GM12892 (cell line): ENCODE measurements around the gene ATG13.

Experiments
- DNase-seq: peaks from one replicate; pipeline ENCODE4 v3.0.0; 2011; ENCODE audit not compliant: insufficient read length
- FAIRE-seq: peaks from 2 replicates; lab custom pipeline; 2011; peaks lifted over from hg19 to GRCh38; lab: Jason Lieb, UNC
- POLR2A ChIP-seq: IDR thresholded peaks from 2 replicates; pipeline ENCODE4 v1.6.1; 2011; ENCODE audit warnings: low read depth, low read length, control low read depth
- POLR2AphosphoS5 ChIP-seq: IDR thresholded peaks from 2 replicates; pipeline ENCODE4 v1.6.1; 2011; ENCODE audit warnings: low read depth, low read length, control low read depth
- TAF1 ChIP-seq: IDR thresholded peaks from 2 replicates; pipeline ENCODE4 v1.6.1; 2011; ENCODE audit warnings: low read depth, mild to moderate bottlenecking, control low read depth, low read length, borderline replicate concordance

The ATG13 gene

DNA sequence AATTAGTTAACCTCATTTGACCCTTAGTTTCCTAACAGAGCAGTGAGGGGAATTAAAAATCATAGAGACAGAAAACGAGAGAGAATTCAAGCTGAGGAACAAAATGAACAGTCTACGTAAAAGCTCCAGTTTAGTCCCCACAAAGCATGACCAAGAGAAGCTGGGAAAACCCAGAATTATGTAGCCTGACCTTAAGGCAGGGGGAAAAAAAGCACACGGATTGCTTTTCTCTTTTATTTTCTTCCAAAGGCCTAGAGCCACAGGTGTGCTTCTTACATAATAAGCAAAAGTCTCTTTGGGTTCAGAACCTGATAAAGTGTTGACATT is 23.0 kb upstream of the ATG13 start:
- TF ChIP-seq POLR2AphosphoS5 (no peak), POLR2A (no peak), TAF1 (no peak)
- FAIRE-seq (no peak), DNase-seq (no peak)

DNA sequence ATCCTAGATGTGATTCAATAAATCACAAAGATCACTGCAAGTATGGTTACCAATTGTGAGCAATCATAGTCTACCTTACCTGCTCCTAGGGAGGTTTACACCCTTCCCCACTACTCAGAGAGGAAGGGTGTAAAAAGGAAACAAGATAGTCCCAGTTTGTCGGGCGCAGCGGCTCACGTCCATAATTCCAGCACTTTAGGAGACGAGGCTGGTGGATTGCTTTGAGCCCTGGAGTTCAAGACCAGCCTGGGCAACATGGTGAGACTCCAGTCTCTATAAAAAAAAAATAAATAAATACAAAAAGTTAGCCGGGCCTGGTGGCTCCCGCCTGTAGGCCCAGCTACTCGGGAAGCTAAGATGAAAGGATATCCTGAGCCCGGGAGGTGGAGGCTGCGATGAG is 22.6 kb upstream of the ATG13 start:
- no peak for DNase-seq
- TF ChIP-seq TAF1 (no peak), POLR2AphosphoS5 (no peak), POLR2A (no peak)
- FAIRE-seq = no peak

DNA sequence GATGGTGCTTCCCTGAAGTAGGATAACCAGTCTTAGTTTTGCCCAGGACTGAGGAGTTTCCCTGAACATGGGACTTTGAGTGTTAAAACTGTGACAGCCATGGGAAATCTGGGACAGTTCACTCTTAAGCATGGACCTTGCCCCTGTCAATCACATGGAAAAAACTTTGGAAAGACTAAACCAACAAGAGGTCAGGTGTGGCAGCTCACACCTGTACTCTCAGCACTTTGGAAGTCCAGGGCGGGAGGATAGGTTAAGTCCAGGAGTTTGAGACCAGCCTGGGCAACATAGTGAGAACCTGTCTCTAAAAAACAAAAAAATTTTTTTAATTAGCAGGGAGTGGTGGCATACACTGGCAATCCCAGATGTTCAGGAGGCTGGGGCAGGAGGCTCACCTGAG is 20.2 kb upstream of the ATG13 start:
- DNase-seq = no peak
- TF ChIP-seq TAF1 = no peak
- no peak for FAIRE-seq

DNA sequence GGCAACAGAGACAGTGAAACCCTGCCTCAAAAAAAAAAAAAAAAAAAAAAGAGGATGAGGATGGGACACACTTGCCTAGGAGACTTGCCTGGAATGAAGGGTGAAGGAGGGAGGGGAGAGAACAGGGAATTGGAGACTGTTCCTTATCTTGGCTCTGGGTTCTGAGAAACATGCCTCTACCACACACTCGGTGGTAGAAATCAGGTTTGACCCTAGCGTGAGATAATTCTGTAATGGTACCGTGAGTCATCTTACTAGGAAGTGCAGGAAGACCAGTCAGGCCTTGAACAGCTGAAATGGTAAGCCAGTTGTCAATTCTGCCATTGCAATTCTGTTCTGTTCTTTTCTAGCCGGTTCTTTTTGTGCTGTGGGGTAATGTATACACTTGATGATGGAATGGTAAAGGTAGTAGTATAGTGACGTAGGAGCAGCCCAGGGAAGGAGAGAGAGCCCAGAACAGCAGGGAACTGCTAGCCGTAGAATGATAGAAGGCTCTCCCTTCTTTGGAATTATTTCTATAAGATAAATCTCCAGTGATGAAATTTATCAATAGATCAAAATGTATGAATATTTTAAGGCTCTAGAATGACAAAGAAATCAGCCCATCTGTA is 19.6 kb upstream of the ATG13 start:
- FAIRE-seq (no peak), DNase-seq (no peak)
- TF ChIP-seq TAF1 (no peak), POLR2AphosphoS5 (no peak), POLR2A (no peak)

DNA sequence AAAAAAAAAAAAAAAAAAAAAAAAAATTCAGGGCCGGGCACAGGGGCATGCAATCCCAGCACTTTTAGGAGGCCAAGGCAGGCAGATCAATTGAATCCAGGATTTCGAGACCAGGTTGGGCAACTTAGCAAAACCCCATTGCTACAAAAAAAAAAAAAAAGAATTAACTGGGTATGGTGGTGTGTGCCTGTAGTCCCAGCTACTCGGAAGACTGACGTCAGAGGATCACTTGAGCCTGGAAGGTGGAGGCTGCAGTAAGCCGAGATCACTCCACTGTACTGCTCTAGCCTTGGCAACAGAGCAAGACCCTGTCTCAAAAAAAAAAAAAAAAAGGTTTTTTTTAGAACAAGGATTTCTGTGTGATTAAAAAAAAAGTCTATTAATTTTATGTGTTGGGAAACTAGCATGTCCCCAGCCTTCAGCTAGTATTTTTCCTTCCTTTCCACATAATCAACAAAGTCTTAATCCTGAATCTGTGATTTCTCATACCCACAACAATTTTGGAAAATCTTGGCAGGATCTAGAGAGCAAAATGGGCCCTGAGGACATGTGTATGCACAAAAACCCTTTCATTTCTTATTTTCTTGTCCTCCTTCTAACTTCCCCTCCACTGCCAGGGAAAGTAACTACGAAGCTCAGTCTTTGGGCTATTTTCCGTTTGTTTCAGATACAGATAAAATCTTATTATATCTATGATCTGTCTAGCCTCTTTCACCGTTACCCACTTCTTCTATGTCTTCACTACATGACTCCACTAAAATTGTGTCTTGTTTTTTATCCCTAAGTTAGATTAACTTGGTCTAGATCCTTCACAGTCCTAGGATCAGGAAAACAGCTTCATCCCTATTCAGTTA is 17.8 kb upstream of the ATG13 start:
- no peak for TF ChIP-seq POLR2A
- no peak for TF ChIP-seq POLR2AphosphoS5
- no peak for TF ChIP-seq TAF1
- no peak for FAIRE-seq
- no peak for DNase-seq

DNA sequence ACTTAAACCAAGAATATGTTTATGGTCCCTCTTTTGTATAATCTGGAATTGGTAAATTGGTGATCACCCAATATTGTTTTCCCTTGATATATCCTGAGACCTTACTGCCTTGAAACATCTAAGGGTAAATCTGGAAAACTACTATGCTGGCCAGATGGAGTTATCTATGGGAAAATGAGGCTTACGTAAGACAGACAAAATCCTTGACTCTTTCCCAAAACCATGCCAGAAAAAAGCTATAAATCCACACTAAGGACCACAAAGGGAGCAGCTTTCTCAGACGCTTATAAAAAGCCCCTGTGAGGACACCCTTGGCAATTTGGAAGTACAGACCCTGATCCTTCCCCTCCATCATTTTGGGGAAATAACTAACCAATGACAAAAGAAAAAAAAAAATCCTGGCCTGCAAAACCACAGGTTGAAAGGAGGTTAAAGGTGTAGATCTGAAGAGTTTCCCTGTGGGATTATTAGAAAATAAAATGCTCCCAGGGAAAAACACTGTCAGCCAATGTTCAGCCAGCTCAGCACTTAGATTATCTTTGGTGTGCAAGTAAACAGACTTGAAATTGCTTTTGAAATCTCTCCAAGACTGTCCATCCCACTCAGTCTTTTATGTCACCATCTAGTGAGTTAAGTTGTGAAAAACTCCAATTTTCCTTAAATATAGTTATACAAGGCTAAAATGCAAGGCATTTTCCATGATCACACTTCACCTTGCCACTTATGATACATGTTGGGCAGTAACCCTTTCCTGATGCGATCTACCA is 17.0 kb upstream of the ATG13 start:
- no peak for TF ChIP-seq TAF1
- TF ChIP-seq POLR2A = no peak
- TF ChIP-seq POLR2AphosphoS5 = no peak
- FAIRE-seq (no peak), DNase-seq (no peak)

DNA sequence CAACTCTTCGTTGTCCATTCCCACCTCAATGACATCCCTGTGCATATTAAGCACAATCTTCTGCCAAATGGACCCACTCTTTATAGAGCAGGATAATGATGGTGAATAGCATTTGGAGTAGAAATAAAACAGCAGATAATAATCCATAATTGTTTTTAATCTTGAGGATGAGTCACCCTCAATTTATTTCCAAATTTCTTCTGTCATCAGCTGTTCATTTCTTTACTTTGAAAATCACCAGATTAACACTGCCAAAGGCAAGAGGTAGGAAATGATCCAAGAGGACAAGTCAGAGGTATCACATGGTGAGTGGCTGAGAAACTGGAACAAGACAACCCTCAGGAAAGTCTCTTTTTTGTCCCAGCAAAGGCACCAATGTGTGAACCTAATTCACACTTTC is 16.2 kb upstream of the ATG13 start:
- FAIRE-seq (no peak), DNase-seq (no peak)
- TF ChIP-seq TAF1 = no peak
- no peak for TF ChIP-seq POLR2A
- TF ChIP-seq POLR2AphosphoS5 = no peak

DNA sequence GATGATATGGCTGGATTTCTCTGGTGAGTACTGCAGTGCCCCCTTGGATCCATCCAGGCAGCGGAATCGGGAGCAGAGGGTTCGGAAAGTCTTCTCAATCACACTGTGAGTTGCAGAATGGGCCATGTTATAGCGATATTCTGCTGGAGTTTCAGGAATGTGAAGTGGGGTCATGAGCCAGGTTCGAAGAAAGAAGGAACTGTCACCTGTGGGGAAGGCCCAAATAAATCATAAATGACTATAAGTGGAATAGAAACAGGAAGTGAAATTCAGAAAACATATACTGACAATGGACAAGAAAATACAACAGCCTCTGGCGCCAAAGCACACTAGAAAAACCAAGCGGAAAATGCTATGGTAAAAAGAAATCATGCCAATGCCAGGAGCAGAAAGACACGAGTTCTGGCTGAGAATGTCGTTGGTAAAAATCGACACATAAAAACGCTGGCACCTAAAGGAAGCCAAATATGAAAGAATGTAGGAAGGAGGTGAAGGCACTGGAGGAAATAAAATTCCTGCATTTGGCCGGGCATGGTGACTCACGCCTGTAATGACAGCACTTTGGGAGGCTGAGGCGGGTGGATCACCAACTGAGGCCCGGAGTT is 13.5 kb upstream of the ATG13 start:
- DNase-seq (no peak), FAIRE-seq (peak; percentile 36)
- TF ChIP-seq POLR2A (no peak), TAF1 (no peak), POLR2AphosphoS5 (no peak)

DNA sequence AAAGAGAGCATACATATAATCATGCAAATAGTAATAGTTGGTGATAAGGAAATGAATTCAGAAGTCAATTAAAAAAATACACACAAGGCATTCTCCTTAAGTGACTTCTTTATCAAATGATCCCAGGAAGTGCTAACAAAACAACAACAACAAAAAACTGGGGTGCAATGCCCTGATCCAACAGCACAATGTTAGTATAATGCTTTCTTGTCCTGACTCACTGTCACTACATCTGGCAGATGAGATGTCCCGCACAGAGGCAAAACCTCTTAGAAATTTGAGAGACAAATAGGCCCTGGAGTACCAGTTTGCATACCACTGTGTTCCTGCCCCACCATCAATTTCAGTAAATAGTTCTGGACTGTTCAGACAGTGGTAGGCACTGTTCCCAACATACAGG is 12.6 kb upstream of the ATG13 start:
- DNase-seq = no peak
- FAIRE-seq = no peak
- TF ChIP-seq TAF1 = no peak
- TF ChIP-seq POLR2AphosphoS5 = no peak
- TF ChIP-seq POLR2A = no peak

DNA sequence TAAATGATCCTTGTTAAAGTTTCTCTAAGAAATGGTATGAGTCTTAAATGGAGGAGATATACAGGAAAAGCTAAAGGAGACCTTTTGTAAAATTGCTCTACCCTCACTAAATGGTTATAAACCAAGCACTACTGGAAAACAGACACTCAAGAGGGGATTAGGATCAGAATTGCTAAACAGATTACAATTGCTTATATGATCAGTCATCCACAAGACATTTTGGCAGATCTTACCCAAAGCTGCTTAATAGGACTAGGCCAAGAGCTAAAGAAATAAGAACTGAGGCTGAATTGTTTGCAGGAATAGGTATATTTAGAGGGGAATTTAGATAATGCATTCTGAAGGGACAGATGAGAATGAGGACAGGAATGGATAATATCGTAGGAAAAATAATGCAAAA is 9.8 kb upstream of the ATG13 start:
- TF ChIP-seq POLR2A = no peak
- TF ChIP-seq TAF1 = no peak
- no peak for TF ChIP-seq POLR2AphosphoS5
- FAIRE-seq (no peak), DNase-seq (no peak)

DNA sequence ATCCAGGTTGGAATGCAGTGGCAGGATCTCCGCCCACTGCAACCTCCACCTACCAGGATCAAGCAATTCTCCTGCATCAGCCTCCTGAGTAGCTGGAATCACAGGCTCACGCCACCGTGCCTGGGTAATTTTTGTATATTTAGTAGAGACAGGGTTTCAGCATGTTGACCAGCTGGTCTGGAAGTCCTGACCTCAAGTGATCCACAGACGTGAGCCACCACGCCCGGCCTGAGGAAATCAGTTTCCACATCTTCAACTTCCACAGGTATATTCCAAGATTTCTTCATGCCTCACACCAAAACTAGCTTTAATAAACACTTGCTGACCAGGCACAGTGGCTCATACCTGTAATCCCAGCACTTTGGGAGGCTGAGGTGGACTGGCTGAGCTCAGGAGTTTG is 8.0 kb upstream of the ATG13 start:
- TF ChIP-seq POLR2A = no peak
- no peak for TF ChIP-seq POLR2AphosphoS5
- no peak for TF ChIP-seq TAF1
- no peak for FAIRE-seq

More for the DNA sequence above, 8.0 kb upstream of the ATG13 start:
- DNase-seq = no peak
